Left kidney (tissue), 2 donors: ENCODE data around the gene KASH5. TPM values are rescaled to one million over a fixed set of nuclear protein-coding genes. Genes with fewer than 3 reads are reported as not detected.

Experiments
- DNase-seq: peaks from one replicate; pipeline ENCODE4 v3.0.0-alpha.2; 2013
- polyA plus RNA-seq: library from polyadenylated mRNA; unstranded; fragments of 120-200 nt; gene quantifications from one replicate; pipeline ENCODE4 v1.2.1, GENCODE V29; 2013; ENCODE audit not compliant: insufficient read length

Gene KASH5
- polyA plus RNA-seq, 1 donor: 0.17 TPM

DNA sequence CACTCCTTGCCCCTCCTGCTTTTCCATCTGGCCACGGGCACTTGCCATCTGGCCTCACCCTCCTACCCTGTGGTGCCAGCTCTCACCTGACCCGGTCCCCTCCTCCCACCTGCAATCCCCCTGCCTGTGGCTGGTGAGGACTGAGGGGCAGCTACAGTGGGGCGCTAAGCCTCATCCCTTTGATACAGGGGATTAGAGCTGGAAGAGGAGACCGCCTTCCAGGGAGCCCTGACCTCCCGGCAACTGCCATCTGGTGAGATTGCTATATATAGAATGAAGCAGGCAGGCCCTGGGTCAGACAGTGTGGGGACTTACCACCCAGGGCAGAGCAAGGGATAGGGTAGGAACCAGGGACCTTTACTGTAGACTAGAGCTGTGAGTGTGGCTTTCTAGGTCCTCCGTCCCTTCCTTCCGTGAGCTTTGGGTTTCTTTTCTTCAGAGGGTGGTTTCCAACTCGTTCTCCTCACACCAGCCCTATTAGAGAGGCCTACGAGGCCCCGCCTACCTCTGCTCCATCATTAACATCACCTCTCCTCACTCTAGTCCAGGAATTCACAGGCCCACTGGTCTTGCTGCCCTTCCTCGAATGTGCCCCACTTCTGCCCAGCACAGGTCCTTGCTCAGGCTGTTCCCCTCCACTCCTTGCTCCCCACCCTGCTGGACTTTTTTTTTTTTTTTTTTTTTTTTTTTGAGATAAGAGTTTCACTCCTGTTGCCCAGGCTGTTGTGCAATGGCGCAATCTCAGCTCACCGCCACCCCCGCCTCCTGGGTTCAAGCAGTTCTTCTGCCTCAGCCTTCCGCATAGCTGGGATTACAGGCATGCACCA lies 7.7 kb downstream of the KASH5 start:
- DNase-seq: no peak

GRCh38 chr19:49396738-49397505 lies 8.9 kb downstream of the KASH5 start:
- no peak for DNase-seq

DNA sequence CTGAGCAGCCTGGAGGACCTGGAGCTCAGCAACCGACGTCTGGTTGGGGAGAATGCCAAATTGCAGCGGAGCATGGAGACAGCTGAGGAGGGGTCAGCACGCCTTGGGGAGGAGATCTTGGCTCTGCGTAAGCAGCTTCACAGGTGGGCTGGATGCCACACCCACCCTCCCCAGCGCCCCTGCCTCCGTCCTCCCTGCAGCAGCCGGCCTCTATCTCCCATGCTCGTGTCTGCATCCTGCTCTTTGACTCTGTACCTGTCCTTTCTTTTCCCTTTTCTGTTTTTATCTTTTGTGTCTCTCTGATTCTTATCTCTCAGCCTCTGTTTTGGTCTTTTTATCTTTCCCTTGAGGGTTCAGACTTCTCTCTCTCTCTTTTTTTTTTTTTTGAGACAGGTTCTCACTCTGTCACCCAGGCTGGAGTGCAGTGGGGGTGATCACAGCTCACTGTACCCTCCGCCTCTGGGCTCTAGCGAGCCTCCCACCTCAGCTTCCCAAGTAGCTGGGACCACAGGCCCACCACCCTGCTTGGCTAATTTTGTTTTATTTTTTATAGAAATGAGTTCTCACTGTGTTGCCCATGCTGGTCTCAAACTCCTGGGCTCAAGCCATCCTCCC lies 10.1 kb downstream of the KASH5 start:
- no peak for DNase-seq

DNA sequence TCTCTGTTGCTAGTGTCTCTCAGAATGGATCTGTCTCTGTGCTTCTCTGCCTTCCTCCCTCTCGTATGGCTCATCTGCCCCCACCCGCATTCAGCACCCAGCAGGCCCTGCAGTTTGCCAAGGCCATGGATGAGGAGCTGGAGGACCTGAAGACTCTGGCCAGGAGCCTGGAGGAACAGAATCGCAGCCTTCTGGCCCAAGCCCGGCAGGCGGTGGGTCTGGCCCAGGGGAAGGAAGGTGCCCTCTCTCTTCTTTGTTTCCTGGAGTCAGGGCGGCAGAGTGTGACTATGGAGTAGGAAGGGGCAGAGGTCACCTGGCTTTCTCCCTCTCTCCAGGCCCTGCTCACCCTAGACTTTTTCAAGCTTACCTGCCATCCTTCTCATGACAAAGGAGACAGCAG lies 10.9 kb downstream of the KASH5 start:
- DNase-seq: no peak

GRCh38 chr19:49400029-49400428 lies 12.0 kb downstream of the KASH5 start:
- no peak for DNase-seq

DNA sequence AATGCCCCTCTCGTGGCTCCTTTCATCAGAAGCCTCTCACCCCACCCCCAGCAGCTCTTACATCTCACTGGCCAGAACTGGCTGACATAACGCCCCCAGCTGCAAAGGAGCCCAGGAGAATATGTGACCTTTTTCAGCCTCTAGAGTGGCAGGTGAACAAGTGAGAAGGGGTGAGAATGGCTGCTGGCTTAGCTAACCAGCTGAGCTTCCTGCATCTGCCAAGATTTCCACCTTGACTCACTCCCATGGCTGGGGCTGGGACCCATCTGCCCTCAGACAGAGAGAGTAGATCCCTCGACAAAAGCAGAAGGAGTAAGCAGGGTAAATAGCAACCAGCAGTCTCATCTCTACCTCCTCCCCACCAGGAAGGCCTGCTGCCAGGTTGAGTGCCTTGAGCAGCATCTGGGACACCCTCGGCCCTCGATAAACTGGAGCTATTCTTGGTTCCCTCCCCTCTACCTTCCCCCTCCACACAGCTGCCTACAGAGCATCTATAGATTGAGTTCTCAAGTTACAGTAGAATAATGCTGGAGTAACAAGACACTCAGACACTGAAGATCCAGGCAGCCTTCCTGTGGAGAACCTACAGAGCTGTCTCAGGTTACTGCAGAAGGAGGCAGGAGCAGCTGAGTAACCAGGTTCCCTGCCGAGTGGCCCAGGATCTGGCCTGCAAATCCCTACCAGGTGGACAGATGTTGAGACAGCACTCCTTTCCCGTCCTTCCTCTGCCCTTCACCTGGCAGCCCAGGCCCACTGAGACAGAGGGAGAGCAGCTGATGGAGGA lies 15.5 kb downstream of the KASH5 start:
- DNase-seq: peak; percentile 35

DNA sequence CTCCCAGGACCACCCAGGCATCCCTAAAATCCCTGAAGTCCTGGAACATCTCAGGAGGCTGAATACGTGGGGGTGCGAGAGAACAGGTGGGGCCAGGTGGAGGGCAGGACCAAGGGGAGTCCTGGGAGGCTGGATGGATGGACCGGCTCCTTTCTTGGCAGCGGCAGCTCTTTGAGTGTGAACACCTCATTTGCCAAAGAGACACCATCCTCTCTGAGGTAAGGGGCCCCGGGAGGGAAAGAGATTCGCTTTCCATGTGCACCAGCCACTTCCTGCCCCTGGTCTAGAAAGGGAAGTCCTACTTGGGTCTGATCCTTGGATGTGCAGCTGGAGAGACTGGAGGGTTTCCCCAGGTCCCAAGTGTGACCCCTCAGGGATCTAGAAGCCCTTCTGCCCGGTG lies 19.0 kb downstream of the KASH5 start:
- no peak for DNase-seq

DNA sequence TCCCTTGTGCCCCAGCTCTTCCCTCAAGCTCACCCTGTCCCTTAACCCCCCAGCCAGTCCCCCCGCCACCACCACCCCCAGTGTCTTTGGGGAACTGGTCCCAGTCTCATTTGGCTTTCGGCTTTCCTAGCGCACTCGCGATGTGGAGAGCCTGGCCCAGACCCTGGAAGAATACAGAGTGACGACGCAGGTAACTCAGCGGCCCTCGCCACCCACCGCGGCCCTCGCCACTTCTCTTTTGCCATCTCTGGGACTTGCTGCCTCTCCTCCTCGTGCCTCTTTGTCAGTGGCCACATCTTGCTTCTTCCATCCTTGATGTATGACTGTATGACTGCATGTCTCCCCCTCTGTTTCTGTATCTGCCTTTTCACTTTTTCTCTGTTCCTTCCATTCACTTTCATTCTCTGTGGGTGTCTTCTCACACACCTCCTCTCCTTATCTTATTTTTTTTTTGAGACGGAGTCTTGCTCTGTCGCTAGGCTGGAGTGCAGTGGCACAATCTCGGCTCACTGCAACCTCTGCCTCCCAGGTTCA lies 19.5 kb downstream of the KASH5 start:
- DNase-seq: no peak

- DNase-seq: no peak
Measured at GRCh38 chr19:49408816-49409440, 20.9 kb downstream of the KASH5 start.

DNA sequence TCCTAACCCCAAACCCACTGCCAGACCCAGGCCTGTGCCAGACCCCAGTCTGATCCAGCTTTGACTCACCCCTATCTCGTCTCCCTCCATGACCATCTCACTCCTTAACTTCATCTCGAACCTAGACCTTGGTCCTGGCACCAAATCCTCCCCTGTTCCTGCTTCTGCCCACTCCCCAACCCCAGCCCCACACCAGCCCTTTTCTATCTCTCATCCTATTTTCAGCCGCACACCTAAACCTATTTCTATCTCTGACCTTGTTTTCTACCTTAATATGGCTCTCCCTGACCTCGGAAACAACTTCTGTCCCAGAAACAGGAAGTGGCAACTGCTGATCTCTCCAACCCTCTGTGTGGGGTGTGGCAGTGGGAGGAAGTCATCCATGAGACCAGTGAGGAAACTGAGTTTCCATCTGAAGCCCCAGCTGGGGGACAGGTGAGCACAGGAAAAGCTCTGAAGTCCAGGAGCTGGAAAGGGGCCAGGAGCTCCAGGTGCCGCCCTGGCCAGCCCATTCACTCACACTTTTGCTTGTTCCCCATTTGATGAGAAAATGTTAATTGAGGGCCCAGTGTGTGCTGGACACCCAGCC lies 21.5 kb downstream of the KASH5 start:
- no peak for DNase-seq

DNA sequence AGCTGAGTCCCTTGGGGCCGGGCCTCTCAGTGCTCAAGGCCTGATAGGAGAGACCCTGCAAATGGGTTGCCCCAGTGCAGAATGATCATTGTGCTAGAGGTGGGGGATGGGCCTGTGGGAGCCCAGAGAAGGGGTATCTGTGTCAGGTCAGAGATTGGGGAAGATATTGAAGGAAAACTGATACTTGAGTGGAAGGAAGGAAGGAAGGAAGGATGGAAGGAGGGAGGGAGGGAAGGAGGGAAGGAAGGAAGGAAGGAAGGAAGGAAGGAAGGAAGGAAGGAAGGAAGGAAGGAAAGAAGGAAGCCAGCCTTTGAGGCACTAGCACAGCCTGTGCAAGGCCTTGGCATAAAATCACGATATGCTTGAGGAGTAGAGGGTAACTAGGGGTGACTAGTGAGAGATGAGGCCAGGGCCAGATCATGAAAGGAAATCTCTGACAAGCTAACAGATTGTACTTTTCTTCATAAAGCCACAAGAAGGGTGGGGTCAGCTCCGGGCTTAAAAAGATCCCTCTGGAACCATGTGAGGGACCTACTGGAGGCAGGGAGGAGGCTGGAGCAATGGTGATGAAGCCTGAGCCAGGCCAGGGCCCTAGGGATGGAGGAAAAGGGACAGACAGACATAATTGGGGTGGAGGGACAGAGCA lies 23.8 kb downstream of the KASH5 start:
- no peak for DNase-seq

- DNase-seq: peak; percentile 82
Measured at GRCh38 chr19:49413348-49413747, 25.3 kb downstream of the KASH5 start.

- no peak for DNase-seq
Measured at GRCh38 chr19:49414256-49414655, 26.2 kb downstream of the KASH5 start.

DNA sequence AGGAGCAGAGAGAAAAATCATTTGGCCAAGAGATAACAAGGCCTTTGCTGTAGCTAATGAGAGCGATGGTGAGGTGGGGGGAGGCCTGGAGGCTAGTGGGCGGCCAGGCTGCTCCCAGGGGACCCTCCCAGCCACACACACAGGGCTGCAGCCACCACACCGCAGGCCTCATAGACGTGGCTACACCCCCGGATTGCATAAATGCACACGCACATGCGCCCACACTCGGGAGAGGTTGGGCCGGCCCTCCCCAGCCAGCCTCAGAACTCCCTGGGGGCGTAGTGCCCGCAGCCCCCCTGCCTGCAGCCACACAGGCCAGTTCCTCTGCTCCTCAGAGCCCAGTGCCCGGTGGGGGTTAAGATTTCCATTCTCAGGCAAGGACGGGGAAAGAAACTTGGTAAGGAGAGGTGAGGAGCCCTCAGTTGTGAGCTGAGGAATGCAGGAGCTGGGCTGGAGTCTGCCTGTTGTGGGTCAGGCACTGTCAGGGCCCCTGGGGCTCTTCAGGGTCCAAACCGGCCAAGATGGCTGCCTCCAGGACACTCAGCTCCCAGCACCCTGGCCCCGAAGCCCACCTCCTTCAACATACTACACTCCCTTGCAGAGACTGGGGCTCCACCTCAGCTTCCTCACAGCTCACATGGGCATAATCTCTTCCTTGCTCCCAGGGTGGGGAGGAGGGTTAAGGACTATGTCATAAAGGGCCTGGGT lies 27.2 kb downstream of the KASH5 start:
- DNase-seq: no peak

- DNase-seq: no peak
Measured at GRCh38 chr19:49415810-49416200, 27.8 kb downstream of the KASH5 start.

DNA sequence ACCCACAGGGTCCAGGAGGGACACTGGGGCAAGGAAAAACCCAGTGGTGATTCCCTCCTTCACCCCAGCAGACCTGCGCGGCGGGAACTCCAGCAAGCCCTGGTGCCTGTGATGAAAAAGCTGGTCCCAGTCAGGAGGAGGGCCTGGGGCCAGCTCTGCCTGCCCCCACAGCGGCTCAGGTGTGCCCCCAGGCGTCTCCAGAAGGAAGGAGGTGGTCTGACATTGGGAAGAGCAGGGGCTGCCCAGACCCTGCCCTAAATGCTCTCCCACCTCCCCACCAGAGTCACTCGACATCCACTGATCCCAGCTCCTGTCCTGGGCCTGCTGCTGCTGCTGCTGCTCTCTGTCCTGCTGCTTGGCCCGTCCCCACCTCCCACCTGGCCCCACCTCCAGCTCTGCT lies 29.0 kb downstream of the KASH5 start:
- DNase-seq: no peak

- no peak for DNase-seq
Measured at GRCh38 chr19:49418511-49418910, 30.5 kb downstream of the KASH5 start.

DNA sequence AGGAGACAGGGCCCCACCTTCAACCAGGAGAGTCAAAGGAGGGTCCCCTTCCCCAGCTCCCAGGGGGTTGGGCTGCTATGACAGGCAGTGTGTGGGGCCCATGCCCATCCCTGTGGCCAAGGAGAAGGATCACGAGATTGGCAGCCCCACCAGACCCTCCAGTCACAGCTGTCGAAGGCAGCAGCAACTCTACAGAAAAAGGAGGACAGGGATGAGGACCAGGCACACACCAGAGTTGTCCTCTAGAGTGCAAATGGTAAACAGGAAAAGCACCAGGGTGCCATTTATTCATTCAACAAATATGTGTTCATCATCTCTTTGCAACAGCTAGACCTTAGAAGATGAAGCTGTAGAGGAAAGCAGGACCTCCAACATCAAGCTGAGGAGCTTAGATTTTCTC lies 31.1 kb downstream of the KASH5 start:
- no peak for DNase-seq

DNA sequence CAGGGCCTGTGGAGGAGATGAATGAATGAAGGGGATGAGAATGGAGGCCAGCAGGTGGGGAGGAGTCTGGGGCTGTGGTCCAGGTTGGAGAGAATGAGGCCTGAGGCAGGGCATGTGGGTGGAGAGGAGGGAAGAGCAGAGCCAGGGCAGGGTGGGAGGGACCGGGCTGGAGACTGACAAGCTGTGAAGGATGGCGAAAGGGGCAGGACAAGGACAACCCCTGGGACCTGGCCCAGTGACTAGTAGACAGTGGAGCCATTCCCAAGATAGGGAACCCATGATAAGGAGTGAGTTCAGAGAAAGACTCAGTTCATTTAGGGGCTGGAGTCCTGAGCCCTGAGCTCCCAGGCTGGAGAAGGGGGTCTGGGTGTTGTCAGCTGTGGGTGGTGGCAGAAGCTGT lies 32.2 kb downstream of the KASH5 start:
- DNase-seq: no peak
